ENCODE data around the gene PAFAH2. TPM values are rescaled to one million over a fixed set of nuclear protein-coding genes. Genes with fewer than 3 reads are reported as not detected.

Gene PAFAH2
- total and polyA plus RNA-seq, 2 of the 8 experiments (the other 6 are each of a cell fraction or from before 2014, with no cell fraction given), result 7.7 to 9.3 TPM

GRCh38 chr1:25918615-25919014 lies 79.2 kb downstream of the PAFAH2 start:
- Histone ChIP-seq H3K36me3 (ENCODE audit: control insufficient read depth in 2 of 4, insufficient read depth in 4 of 4, low read length in 3 of 4) (no peaks in the 10 kb centered on the region), H2BK15ac (ENCODE audit: low read length) (no peak overlapping the region), H3K27me3 (replicated peaks in 1 of 4; ENCODE audit: control insufficient read depth in 3 of 4, extremely low read depth in 1 of 4, insufficient read depth in 3 of 4, low read length in 3 of 4) (peaks cover 0 to 6% (median under 1%) of the 10 kb centered on the region in 4 experiments; a peak in 4 of 7 replicates), H3K79me2 (ENCODE audit: control insufficient read depth in 1 of 2, insufficient read depth in 2 of 2, low read length in 2 of 2) (no peaks in the 10 kb centered on the region), H3K56ac (replicated peaks; ENCODE audit: insufficient read length, low read depth, low read length) (no peak overlapping the region), H3K79me1 (ENCODE audit: low read depth, low read length) (no peaks in the 10 kb centered on the region), H4K5ac (ENCODE audit: insufficient read length, low read depth, low read length) (no peak overlapping the region), H4K20me1 (replicated peaks in 1 of 2; ENCODE audit: control insufficient read depth in 1 of 2, insufficient read depth in 2 of 2, low read length in 2 of 2) (no peaks in the 10 kb centered on the region), H3K4me3 (ENCODE audit: extremely low read depth in 1 of 4, insufficient read depth in 2 of 4, low read depth in 3 of 4, low read length in 4 of 4) (no peak overlapping the region), H4K91ac (replicated peaks; ENCODE audit: insufficient read length, low read length) (no peak overlapping the region), H2BK20ac (ENCODE audit: low read length) (no peak overlapping the region), H3K23ac (ENCODE audit: insufficient read length) (no peak overlapping the region), H3K9me3 (ENCODE audit: insufficient read depth in 2 of 2, low read depth in 1 of 2, low read length in 1 of 2) (no peaks in the 10 kb centered on the region), H2BK5ac (ENCODE audit: low read depth, low read length) (no peak overlapping the region), H3K9ac (replicated peaks in 1 of 4; ENCODE audit: extremely low read depth in 1 of 4, low read depth in 3 of 4, low read length in 3 of 4) (no peak overlapping the region), H2BK120ac (replicated peaks; ENCODE audit: low read depth, low read length) (no peak overlapping the region), H3K23me2 (ENCODE audit: low read depth, low read length) (peaks cover 12% of the 10 kb centered on the region), H2AK5ac (ENCODE audit: low read depth, low read length) (no peak overlapping the region), H3K27ac (ENCODE audit: low read depth, low read length) (no peak overlapping the region), H4K8ac (ENCODE audit: extremely low read depth, insufficient read depth, low read length) (no peak overlapping the region), H3K4me2 (ENCODE audit: insufficient read depth in 1 of 2, low read depth in 2 of 2, low read length in 2 of 2) (no peak overlapping the region), H3K14ac (ENCODE audit: insufficient read length) (no peak overlapping the region), H2AFZ (ENCODE audit: low read length) (no peak overlapping the region), H3K4me1 (replicated peaks in 1 of 4; ENCODE audit: control insufficient read depth in 3 of 4, insufficient read depth in 4 of 4, low read length in 3 of 4) (peaks cover 2 to 15% (median 6%) of the 10 kb centered on the region in 4 experiments; a peak in 6 of 7 replicates), H3K4ac (replicated peaks; ENCODE audit: insufficient read length, low read depth, low read length) (no peak overlapping the region), H3K18ac (ENCODE audit: extremely low read depth, low read length) (peak overlapping the region; percentile 34; the same call in 1 of the 2 replicates), H2BK12ac (ENCODE audit: low read depth, low read length) (no peak overlapping the region)
- WGBS, 2 experiments (ENCODE audit: extremely low coverage in 1 of 2, insufficient coverage in 1 of 2, insufficient read length in 1 of 2, insufficient replicate concordance in 2 of 2, low coverage in 1 of 2, low lambda C conversion rate in 2 of 2, missing lambda C conversion rate in 1 of 2), result 68% methylated on average over 8 of the region's 11 CpGs; no CpG with 5 or more reads in 1 of the 2 experiments
- TF ChIP-seq CEBPB (IDR thresholded peaks at IDR 0.05; ENCODE audit: low read depth, low read length) (no peak), SP2 (IDR thresholded peaks at IDR 0.05; ENCODE audit: low read length) (no peak), EGR1 (IDR thresholded peaks at IDR 0.05; ENCODE audit: borderline replicate concordance, low read depth, low read length) (no peak), POU5F1 (IDR thresholded peaks at IDR 0.05; ENCODE audit: low read depth, low read length) (no peak), SIX5 (IDR thresholded peaks at IDR 0.05; ENCODE audit: low read depth, low read length) (no peak), POLR2A (IDR thresholded peaks at IDR 0.05; ENCODE audit: control extremely low read depth in 1 of 2, low read depth in 2 of 2, low read length in 2 of 2) (no peak), POLR2AphosphoS5 (IDR thresholded peaks at IDR 0.05; ENCODE audit: low read depth, low read length) (no peak), RFX5 (IDR thresholded peaks at IDR 0.05; ENCODE audit: borderline replicate concordance, low read depth, low read length) (no peak)
- TF ChIP-seq, protein P1, sequence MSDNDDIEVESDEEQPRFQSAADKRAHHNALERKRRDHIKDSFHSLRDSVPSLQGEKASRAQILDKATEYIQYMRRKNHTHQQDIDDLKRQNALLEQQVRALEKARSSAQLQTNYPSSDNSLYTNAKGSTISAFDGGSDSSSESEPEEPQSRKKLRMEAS (IDR thresholded peaks at IDR 0.05), result no peak
- DNase-seq (ENCODE audit: low read depth in 1 of 2, low spot score in 2 of 2), result no peak
- ChIA-PET CTCF (ENCODE audit: partially characterized antibody) (interaction anchor here (1.1 to 1.3 kb wide), 2 partner anchors 20 to 22 kb away, joined by 3 to 6 read pairs; no protein-coding TSS in a partner anchor), POLR2A (ENCODE audit: partially characterized antibody) (interaction anchor here (0.7 to 2.8 kb wide), 4 partner anchors 11 to 85 kb away, joined by 3 to 9 read pairs (median 4); partner anchors contain the start of gene STMN1)
- FAIRE-seq, result no peak

All from H1 (cell line).